ENCODE results near the gene NPEPPS.

Gene NPEPPS

GRCh38 chr17:47633996-47634395 is 103.1 kb downstream of the NPEPPS start:
- DNase-seq: no peak

DNA sequence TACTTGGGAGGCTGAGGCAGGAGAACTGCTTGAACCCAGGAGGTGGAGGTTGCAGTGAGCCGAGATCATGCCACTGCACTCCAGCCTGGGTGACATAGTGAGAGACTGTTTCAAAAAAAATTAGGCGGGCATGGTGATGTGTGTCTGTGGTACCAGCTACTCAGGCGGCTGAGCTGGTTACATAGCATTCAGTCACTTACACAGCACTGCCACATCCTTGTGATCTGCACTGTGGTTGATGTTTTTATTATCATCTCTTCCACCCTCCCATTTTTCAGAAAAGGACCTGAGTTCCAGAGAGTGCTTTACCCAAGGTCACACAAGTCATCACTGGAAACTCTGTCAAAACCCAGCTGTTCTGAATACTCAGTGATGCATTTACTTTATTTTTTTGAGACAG is 104.0 kb downstream of the NPEPPS start:
- no peak for DNase-seq

DNA sequence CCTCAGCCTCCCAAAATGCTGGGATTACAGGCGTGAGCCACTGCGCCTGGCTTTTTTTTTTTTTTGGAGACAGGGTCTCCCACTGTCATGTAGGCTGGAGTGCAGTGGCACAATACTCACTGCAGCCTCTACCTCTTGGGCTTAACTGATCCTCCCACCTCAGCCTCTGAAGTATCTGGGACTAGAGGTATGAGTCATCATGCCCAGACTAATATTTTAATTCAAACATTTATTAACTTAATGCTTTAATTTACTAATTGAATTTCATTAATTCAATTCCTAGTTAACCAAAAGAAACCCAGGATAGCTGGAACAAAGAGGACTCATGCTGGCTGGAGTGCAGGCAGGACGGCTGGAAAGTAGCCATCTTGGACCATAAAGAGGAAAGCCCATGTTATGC is 104.8 kb downstream of the NPEPPS start:
- no peak for DNase-seq

DNA sequence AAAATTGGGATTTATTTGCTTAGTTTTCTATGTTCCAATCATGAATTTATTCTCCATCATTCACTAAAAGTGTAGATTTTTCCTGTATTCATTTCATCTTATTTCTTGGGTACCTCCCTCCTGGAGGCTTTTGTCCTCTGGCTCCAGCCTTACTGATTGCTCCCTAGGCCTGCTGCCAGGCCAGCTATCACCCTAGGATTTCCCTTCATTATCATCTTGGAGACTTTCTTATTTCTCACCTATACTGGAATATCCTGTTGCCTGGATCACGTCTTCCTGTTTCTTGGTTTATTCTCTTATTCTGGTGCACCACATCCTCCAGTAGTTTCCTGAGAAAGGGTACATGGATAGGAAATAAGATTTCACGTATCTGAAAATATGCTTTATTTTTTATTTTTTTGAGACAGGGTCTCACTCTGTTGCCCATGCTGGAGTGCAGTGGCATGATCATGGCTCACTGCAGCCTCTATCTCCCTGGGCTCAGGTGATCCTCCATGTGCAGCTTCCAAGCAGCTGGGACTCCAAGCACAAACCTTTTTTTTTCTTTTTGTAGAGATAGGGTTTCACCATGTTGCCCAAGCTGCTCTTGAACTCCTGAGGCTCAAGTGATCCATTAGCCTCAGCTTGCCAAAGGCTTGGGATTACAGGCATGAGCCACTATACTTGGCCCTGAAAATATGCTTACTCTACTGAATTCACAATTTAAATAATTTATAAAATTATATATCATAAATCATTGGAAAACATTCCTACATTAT is 105.5 kb downstream of the NPEPPS start:
- no peak for DNase-seq

- DNase-seq: no peak
These were observed 108.0 kb downstream of the NPEPPS start for GRCh38 chr17:47638903-47639302.

- no peak for DNase-seq
These were observed 109.2 kb downstream of the NPEPPS start for GRCh38 chr17:47640076-47640475.

DNA sequence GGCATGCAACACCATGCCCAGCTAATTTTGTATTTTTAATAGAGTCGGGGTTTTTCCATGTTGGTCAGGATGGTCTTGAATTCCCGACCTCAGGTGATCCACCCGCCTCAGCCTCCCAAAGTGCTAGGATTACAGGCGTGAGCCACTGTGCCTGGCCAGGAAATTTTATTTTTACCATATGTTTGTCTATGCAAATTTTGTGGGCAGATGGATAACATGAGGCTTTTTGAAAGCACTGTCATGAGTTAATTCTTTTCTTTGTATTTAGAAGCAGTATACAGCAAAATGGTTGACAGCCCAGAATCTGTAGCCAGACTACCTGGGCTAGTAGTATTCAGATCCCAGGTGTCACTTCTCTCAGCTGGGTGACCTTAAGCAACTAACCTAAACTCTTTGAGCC is 110.3 kb downstream of the NPEPPS start:
- DNase-seq: no peak

- DNase-seq: no peak
These were observed 112.2 kb downstream of the NPEPPS start for GRCh38 chr17:47643116-47643515.

- DNase-seq: no peak
These were observed 113.4 kb downstream of the NPEPPS start for GRCh38 chr17:47644324-47644723.

DNA sequence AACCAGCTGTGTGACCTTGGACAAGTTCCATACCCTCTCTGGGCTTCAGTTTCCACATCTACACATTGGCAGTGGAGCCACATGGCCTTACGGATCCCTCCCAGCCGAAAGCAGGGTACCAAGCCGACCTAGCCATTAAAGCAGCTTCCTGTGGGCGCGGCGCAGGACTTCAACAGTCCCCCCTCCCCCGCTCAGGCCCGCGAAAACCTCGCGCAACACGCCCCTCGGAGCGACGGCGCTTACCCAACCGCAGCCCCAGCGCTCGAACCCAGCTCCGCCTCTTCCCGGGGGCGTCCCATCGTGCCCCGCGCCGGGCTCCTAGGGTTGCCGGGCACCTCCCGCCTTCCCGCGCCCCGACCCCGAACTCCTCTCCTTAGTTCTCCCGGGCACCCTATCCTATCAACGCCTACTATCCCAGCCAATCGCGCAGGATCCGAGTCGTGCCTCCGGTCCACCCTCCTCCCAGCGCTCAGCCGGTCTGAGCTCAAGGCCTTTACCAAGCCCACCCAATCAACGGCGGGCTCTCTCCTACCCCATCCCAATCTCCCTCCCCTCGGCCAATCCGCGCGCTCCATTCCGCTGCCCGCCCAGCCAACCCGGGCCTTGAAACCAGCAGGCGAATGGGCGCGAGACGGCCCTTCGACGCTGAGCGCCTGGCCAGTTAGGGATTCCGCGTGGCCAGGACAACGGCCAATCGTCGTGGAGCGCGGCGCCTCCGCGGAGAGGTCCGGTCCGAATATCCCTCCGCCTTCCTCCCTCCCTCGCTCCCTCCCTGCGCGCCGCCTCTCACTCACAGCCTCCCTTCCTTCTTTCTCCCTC is 118.5 kb downstream of the NPEPPS start, which contains the start of gene KPNB1:
Gene KPNB1 (plus strand): TSS at position 767 of the 819 bp plus-strand sequence. CDS start 326 bp downstream, outside the sequence.
- DNase-seq: peak; percentile 95

DNA sequence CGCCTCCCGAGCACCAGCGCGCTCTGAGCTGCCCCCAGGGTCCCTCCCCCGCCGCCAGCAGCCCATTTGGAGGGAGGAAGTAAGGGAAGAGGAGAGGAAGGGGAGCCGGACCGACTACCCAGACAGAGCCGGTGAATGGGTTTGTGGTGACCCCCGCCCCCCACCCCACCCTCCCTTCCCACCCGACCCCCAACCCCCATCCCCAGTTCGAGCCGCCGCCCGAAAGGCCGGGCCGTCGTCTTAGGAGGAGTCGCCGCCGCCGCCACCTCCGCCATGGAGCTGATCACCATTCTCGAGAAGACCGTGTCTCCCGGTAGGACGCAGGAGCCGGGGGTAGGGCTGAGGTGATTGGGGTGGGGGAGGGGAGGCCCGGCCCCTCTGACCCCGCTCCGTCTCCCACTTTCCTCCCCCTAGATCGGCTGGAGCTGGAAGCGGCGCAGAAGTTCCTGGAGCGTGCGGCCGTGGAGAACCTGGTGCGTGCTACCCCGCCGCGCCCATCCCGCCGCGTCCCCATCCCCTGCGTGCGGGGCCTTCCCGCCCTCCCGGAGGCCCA is 119.1 kb downstream of the NPEPPS start:
- DNase-seq: no peak

GRCh38 chr17:47650525-47651522 is 119.9 kb downstream of the NPEPPS start:
- DNase-seq: peak; percentile 89

- DNase-seq: no peak
These were observed 120.8 kb downstream of the NPEPPS start for GRCh38 chr17:47651704-47652103.

DNA sequence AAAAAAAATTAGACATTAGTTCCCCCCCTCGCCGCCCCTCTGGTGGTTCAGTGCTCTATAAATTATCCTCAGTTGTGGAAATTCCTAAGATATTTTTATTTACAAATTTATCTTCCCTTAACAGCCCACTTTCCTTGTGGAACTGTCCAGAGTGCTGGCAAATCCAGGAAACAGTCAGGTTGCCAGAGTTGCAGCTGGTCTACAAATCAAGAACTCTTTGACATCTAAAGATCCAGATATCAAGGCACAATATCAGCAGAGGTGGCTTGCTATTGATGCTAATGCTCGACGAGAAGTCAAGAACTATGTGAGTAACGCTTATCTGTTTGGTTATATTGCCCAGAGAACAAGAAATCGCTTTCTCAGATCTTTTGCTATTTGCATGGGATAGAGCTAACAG is 121.7 kb downstream of the NPEPPS start:
- DNase-seq: no peak

- no peak for DNase-seq
These were observed 122.5 kb downstream of the NPEPPS start for GRCh38 chr17:47653442-47653841.

DNA sequence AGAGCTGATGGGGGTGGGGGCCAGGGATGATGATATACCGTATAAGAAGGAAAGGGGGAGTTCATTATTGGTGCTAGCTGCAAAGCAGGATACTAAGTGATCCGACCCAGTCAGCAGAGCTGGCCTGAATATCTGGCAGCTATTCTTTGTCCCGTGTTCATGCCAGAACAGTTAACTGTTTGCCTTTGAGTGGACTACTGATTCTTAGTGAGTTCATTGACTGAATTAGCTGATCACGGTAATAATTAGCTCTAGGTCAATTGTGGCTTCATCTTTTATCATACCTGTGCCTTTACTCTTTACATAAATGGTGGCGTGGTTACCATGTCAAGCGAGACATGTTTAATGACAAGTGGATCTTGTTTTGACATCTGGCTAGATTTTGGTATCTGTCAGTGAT is 124.1 kb downstream of the NPEPPS start:
- no peak for DNase-seq

- no peak for DNase-seq
These were observed 129.2 kb downstream of the NPEPPS start for GRCh38 chr17:47660064-47660492.

DNA sequence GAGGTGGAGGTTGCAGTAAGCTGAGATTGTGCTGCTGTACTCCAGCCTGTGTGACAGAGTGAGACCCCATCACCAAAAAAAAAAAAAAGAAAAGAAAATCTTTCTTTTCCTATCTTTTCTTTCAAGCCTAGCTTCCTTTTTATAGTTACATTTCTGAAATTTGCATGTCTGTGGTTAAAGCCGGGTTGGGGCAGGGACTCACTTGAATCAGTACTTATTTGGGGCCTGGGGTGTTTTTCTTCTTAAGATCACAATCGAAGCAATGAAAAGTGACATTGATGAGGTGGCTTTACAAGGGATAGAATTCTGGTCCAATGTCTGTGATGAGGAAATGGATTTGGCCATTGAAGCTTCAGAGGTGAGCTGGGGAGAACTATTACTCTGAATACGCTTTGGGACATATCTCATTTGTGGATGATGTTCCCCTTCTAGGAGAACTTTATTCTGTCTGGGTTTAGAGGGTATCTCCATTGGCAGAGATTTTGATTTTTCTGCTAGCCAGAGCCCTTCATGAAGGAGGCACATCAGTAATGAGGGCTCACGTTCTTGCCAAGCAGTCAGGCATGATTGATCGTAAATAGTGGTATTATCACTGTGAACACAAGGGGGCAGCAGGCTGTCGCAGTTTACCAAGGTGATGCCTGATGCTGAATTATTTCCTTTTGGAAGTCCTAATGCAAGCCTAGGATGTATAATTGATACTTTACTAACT is 133.2 kb downstream of the NPEPPS start:
- peak; percentile 37 for DNase-seq

DNA sequence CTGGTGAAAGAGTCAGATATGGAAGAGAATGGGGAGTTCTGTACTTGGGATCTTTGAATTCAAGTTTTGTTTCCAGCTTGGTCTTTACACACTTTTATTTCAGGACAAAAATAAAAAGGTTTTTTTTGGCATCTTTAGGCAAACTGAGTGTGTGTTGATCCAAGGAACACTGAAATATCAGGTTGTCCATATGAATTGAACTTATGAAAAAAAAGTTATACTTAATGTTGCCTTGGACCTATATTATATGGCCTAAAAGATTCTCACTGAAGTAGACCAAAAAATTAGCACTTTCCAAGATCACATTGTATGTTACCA is 133.7 kb downstream of the NPEPPS start:
- no peak for DNase-seq

DNA sequence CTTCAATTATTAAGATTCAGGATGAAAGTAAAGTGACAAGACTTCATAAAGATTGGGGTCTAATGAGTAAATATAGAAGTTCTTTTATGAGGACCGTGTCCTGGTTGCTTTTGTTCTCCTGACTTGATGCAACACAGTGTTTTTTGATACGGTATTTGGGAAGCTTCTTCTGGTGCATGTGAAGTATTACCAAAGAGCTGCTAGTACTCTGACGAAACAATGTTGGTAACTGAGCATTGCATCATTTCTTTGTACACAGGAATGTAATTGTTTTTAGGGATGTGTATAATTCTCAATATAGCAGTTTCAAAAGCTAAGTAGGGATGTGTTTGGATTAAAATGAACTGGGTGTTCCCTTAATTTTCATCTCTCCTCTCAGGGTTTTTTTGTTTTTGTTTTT is 134.7 kb downstream of the NPEPPS start:
- DNase-seq: no peak

GRCh38 chr17:47669081-47669480 is 138.2 kb downstream of the NPEPPS start:
- DNase-seq: no peak

DNA sequence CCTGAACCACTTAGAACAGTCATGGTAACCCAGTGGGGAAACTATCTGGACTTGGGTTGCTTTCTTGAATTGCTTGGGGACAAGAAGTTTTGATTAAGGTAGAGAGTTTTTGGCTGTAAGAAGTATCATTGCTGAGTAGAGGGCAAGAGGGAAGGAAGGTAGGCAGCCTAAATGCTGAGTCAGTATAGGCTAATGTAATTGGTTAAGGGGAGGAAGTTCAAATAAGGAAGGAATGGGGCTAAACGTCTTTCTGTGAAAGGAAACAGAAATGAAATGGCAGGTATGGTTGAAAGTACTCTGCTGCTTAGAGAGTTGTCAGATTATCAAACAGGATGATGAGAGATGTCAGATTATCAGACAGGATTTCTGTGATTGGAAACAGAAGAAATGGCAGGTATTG is 139.2 kb downstream of the NPEPPS start:
- DNase-seq: no peak

Data from activated CD4-positive, alpha-beta T cell treated with anti-CD3 and anti-CD28 coated beads for 1 hour (primary cell).